ENCODE data around the gene MYO1E.

DNA sequence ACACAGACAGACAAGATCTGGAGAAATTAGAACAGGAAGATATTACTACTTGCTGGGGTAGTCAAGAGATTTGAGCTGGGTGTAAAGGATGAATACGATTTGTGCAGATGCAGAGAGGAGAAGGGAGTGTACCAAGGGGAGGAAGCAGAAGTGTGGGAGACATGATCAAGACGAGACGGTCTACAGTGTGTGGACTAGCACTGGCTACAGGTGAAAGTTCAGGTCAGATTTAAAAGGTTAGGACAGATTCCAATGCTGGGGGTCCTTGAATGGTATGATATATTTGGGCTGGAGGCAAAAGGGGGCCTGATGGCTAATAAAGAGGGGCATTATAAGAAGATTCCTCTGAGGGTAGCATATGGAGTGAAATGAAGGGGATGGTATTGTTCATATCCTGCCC is 154.0 kb downstream of the MYO1E start:
- TF ChIP-seq, protein P1, sequence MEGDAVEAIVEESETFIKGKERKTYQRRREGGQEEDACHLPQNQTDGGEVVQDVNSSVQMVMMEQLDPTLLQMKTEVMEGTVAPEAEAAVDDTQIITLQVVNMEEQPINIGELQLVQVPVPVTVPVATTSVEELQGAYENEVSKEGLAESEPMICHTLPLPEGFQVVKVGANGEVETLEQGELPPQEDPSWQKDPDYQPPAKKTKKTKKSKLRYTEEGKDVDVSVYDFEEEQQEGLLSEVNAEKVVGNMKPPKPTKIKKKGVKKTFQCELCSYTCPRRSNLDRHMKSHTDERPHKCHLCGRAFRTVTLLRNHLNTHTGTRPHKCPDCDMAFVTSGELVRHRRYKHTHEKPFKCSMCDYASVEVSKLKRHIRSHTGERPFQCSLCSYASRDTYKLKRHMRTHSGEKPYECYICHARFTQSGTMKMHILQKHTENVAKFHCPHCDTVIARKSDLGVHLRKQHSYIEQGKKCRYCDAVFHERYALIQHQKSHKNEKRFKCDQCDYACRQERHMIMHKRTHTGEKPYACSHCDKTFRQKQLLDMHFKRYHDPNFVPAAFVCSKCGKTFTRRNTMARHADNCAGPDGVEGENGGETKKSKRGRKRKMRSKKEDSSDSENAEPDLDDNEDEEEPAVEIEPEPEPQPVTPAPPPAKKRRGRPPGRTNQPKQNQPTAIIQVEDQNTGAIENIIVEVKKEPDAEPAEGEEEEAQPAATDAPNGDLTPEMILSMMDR (conservative IDR thresholded peaks at IDR 0.05; ENCODE audit: low read depth, low read length) = no peak
- no peak for TF ChIP-seq EZH2 (IDR thresholded peaks at IDR 0.05; ENCODE audit: low read length, unreplicated experiment)
